Liver (tissue), 9 donors: ENCODE data around the gene REL. TPM values are rescaled to one million over a fixed set of nuclear protein-coding genes. Genes with fewer than 3 reads are reported as not detected.

ENCODE experiments used
- DNase-seq: peaks from one replicate; pipeline ENCODE4 v3.0.0-alpha.2; 2017; ENCODE audit warnings: low spot score
- H3K27ac ChIP-seq, 2 donors: one replicate each; pipeline ENCODE4 v1.7.0; 2013; ENCODE audit warnings: inconsistent platforms in 2 of 2, low read length in 2 of 2, control low read depth in 1 of 2, low read depth in 1 of 2, mild to moderate bottlenecking in 1 of 2
- H3K27me3 ChIP-seq, 4 donors: one replicate each; pipeline versions ENCODE4 v1.6.1 to v1.7.0; 2013; ENCODE audit warnings: low read length in 3 of 4, inconsistent platforms in 1 of 4, mild to moderate bottlenecking in 1 of 4, moderate library complexity in 1 of 4; ENCODE audit not compliant: control insufficient read depth in 4 of 4, insufficient read depth in 4 of 4
- H3K36me3 ChIP-seq, 4 donors: one replicate each; pipeline versions ENCODE4 v1.6.1 to v1.7.0; 2013; ENCODE audit warnings: low read length in 3 of 4, mild to moderate bottlenecking in 3 of 4, low read depth in 1 of 4, moderate library complexity in 1 of 4; ENCODE audit not compliant: control insufficient read depth in 4 of 4, insufficient read depth in 3 of 4
- H3K4me1 ChIP-seq, 4 donors: one replicate each; pipeline versions ENCODE4 v1.6.1 to v1.7.0; 2013; ENCODE audit warnings: low read length in 3 of 4, mild to moderate bottlenecking in 3 of 4, moderate library complexity in 1 of 4; ENCODE audit not compliant: control insufficient read depth in 4 of 4, insufficient read depth in 4 of 4
- H3K4me3 ChIP-seq, 3 donors: one replicate each; pipeline versions ENCODE4 v1.6.1 to v1.7.0; 2013; ENCODE audit warnings: low read length in 3 of 3, control low read depth in 1 of 3, low read depth in 1 of 3, mild to moderate bottlenecking in 1 of 3
- H3K9ac ChIP-seq, 2 donors: one replicate each; pipeline ENCODE4 v1.7.0; 2013; ENCODE audit warnings: low read length in 2 of 2, mild to moderate bottlenecking in 2 of 2, moderate library complexity in 2 of 2, control low read depth in 1 of 2, low read depth in 1 of 2
- H3K9me3 ChIP-seq, 4 donors: one replicate each; pipeline versions ENCODE4 v1.6.1 to v1.7.0; 2013; ENCODE audit warnings: low read length in 3 of 4; ENCODE audit not compliant: control insufficient read depth in 4 of 4
- ATF3 ChIP-seq: IDR thresholded peaks from 2 replicates; pipeline ENCODE4 v1.6.1; 2016; ENCODE audit warnings: antibody characterized with exemption
- EGR1 ChIP-seq, 2 donors: IDR thresholded peaks; 2 replicates each; pipeline ENCODE4 v1.6.1; 2016 to 2018; ENCODE audit warnings: antibody characterized with exemption in 2 of 2, low read depth in 2 of 2
- FOXA1 ChIP-seq: IDR thresholded peaks from 2 replicates; pipeline ENCODE4 v1.6.1; 2016; ENCODE audit warnings: antibody characterized with exemption
- FOXA2 ChIP-seq: IDR thresholded peaks from 2 replicates; pipeline ENCODE4 v1.6.1; 2016; ENCODE audit warnings: antibody characterized with exemption
- HNF4A ChIP-seq, 2 donors: conservative IDR thresholded peaks; 2 replicates each; pipeline ENCODE4 v1.6.1; 2016; ENCODE audit warnings: antibody characterized with exemption in 2 of 2, mild to moderate bottlenecking in 2 of 2
- HNF4G ChIP-seq: IDR thresholded peaks from 2 replicates; pipeline ENCODE4 v1.6.1; 2016; ENCODE audit warnings: antibody characterized with exemption
- JUND ChIP-seq, 2 donors: IDR thresholded peaks; 2 replicates each; pipeline ENCODE4 v1.6.1; 2016; ENCODE audit warnings: antibody characterized with exemption in 2 of 2
- MAX ChIP-seq: IDR thresholded peaks from 2 replicates; pipeline ENCODE4 v1.6.1; 2016; ENCODE audit warnings: antibody characterized with exemption
- NR2F2 ChIP-seq: IDR thresholded peaks from 2 replicates; pipeline ENCODE4 v1.6.1; 2016; ENCODE audit warnings: antibody characterized with exemption
- RAD21 ChIP-seq, 2 donors: IDR thresholded peaks; 2 replicates each; pipeline ENCODE4 v1.6.1; 2016; ENCODE audit warnings: antibody characterized with exemption in 2 of 2, mild to moderate bottlenecking in 2 of 2
- REST ChIP-seq: IDR thresholded peaks from 2 replicates; pipeline ENCODE4 v1.6.1; 2016; ENCODE audit warnings: antibody characterized with exemption, mild to moderate bottlenecking
- RXRA ChIP-seq, 2 donors: IDR thresholded peaks; 2 replicates each; pipeline ENCODE4 v1.6.1; 2017 to 2018; ENCODE audit warnings: antibody characterized with exemption in 2 of 2, mild to moderate bottlenecking in 1 of 2
- SP1 ChIP-seq: IDR thresholded peaks from 2 replicates; pipeline ENCODE4 v1.6.1; 2018; ENCODE audit warnings: antibody characterized with exemption, mild to moderate bottlenecking
- TAF1 ChIP-seq: conservative IDR thresholded peaks from 2 replicates; pipeline ENCODE4 v1.6.1; 2016; ENCODE audit warnings: antibody characterized with exemption, mild to moderate bottlenecking
- YY1 ChIP-seq: IDR thresholded peaks from 2 replicates; pipeline ENCODE4 v1.6.1; 2016; ENCODE audit warnings: antibody characterized with exemption, mild to moderate bottlenecking
- ZBTB33 ChIP-seq: IDR thresholded peaks from 2 replicates; pipeline ENCODE4 v1.6.1; 2016; ENCODE audit warnings: antibody characterized with exemption
- whole genome bisulfite sequencing: extraction: QIAGEN DNeasy Blood & Tissue Kit; methylation state at CpG from one replicate; pipeline ENCODE4 v1.1.7; 2013; 5-methylcytosine and 5-hydroxymethylcytosine counted together
- polyA plus RNA-seq, 2 donors: library from polyadenylated mRNA; stranded (reverse) in 1 of 2; unstranded in 1 of 2; fragments of 200-250 nt in 1 of 2; fragments of >200 nt in 1 of 2; fragmentation: Nextera tagmentation in 1 of 2; extraction: Ambion mirVana in 1 of 2; gene quantifications; one replicate each; pipeline versions ENCODE4 v1.2.1 to v1.2.3, GENCODE V29; 2013 to 2015
- total RNA-seq, 2 donors: library from RNA; depleted of rRNA; stranded (reverse); fragments of >200 nt; gene quantifications; one replicate each; pipeline ENCODE4 v1.2.3, GENCODE V29; 2014
- TF ChIP-seq, protein P1 (sequence below): fragments of 150-350 bp; IDR thresholded peaks from 2 replicates; pipeline ENCODE4 v1.5.1; 2017; ENCODE audit warnings: improper control_type of control experiment, low read depth, low read length; ENCODE audit not compliant: missing input control
- donor health status: healthy.
- donor health status: healthy.
- donor health status: healthy.
- donor health status: healthy.
- donor health status: healthy.

REL gene
- total and polyA plus RNA-seq, 4 donors: 1.1 to 7.0 (median 4.4) TPM

DNA sequence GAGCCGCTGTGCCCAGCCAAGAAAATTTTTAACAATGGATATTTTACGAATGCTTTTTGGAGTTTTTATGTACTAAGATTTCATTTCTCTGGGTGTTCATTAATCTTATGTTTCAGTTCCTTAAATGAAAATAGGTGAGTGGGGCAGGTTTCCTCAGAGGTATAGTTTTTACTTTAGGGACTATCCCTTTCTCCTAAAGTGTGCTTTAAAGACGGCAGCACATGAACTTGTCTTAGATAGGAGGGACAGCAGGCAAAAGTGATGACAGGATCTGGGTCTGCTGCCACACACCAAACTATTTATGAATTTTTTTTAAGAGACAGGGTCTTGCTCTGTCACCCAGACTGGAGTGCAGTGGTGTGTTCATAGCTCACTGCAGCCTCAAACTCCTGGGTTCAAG lies 8.0 kb upstream of the REL start:
- Histone ChIP-seq H3K9me3 (no peaks in the 10 kb centered on the region), H3K4me1 (no peaks in the 10 kb centered on the region), H3K27me3 (no peaks in the 10 kb centered on the region), H3K9ac (no peak overlapping the region), H3K27ac (no peak overlapping the region), H3K4me3 (no peak overlapping the region), H3K36me3 (no peaks in the 10 kb centered on the region)
- 86% methylated on average over 3 of the region's 3 CpGs for WGBS
- no peak for DNase-seq
- TF ChIP-seq, protein P1, sequence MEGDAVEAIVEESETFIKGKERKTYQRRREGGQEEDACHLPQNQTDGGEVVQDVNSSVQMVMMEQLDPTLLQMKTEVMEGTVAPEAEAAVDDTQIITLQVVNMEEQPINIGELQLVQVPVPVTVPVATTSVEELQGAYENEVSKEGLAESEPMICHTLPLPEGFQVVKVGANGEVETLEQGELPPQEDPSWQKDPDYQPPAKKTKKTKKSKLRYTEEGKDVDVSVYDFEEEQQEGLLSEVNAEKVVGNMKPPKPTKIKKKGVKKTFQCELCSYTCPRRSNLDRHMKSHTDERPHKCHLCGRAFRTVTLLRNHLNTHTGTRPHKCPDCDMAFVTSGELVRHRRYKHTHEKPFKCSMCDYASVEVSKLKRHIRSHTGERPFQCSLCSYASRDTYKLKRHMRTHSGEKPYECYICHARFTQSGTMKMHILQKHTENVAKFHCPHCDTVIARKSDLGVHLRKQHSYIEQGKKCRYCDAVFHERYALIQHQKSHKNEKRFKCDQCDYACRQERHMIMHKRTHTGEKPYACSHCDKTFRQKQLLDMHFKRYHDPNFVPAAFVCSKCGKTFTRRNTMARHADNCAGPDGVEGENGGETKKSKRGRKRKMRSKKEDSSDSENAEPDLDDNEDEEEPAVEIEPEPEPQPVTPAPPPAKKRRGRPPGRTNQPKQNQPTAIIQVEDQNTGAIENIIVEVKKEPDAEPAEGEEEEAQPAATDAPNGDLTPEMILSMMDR: no peak
- TF ChIP-seq TAF1: no peak
- no peak for TF ChIP-seq HNF4A (conservative IDR thresholded peaks at IDR 0.05)
- no peak for TF ChIP-seq SP1
- no peak for TF ChIP-seq RAD21 (IDR thresholded peaks at IDR 0.05)
- no peak for TF ChIP-seq REST
- no peak for TF ChIP-seq ZBTB33
- no peak for TF ChIP-seq FOXA2
- TF ChIP-seq RXRA (IDR thresholded peaks at IDR 0.05): no peak
- TF ChIP-seq FOXA1: no peak
- no peak for TF ChIP-seq MAX
- TF ChIP-seq NR2F2: no peak
- no peak for TF ChIP-seq ATF3
- TF ChIP-seq EGR1 (IDR thresholded peaks at IDR 0.05; ENCODE audit: low read depth in 2 of 2): no peak
- no peak for TF ChIP-seq HNF4G
- TF ChIP-seq JUND (IDR thresholded peaks at IDR 0.05): no peak
- no peak for TF ChIP-seq YY1

- H3K27ac ChIP-seq: no peak overlapping the region
- H3K4me1 ChIP-seq: peaks cover 0 to 3% (median 0%) of the 10 kb centered on the region in 4 donors
- H3K9me3 ChIP-seq: no peaks in the 10 kb centered on the region
- H3K9ac ChIP-seq: no peak overlapping the region
- H3K4me3 ChIP-seq: no peak overlapping the region
- H3K27me3 ChIP-seq: no peaks in the 10 kb centered on the region
- H3K36me3 ChIP-seq: no peaks in the 10 kb centered on the region
- no peak for DNase-seq
- TF ChIP-seq HNF4G (no peak), RXRA (IDR thresholded peaks at IDR 0.05) (no peak), REST (no peak), TAF1 (no peak), ZBTB33 (no peak), FOXA1 (no peak)
- TF ChIP-seq, protein P1: no peak
Measured at GRCh38 chr2:60875520-60875919, 5.9 kb upstream of the REL start.
